Trophoblast cell (in vitro differentiated cells and primary cell): ENCODE results near the gene HSFX2.
A peak's percentile ranks its signal among the peaks of the same experiment; 100 is the strongest.

Experiments
- DNase-seq, 2 donors: peaks; one replicate each; pipeline ENCODE4 v3.0.0-alpha.2; 2016
- H2AFZ ChIP-seq: 2 replicates; pipeline ENCODE4 v1.6.1; 2013; ENCODE audit warnings: low read length, moderate library complexity, mild to moderate bottlenecking; ENCODE audit not compliant: insufficient read depth, poor library complexity
- H2AK5ac ChIP-seq: 2 replicates; pipeline ENCODE4 v1.6.1; 2013; ENCODE audit warnings: mild to moderate bottlenecking, low read length
- H2BK120ac ChIP-seq: 2 replicates; pipeline ENCODE4 v1.6.1; 2013; ENCODE audit warnings: low read length, mild to moderate bottlenecking, moderate library complexity; ENCODE audit not compliant: insufficient read depth, poor library complexity
- H2BK12ac ChIP-seq: 2 replicates; pipeline ENCODE4 v1.6.1; 2013; ENCODE audit warnings: mild to moderate bottlenecking, low read length, moderate library complexity
- H2BK5ac ChIP-seq: 2 replicates; pipeline ENCODE4 v1.6.1; 2013; ENCODE audit warnings: low read length, low read depth, moderate library complexity, mild to moderate bottlenecking; ENCODE audit not compliant: poor library complexity
- H3K14ac ChIP-seq: 2 replicates; pipeline ENCODE4 v1.6.1; 2013; ENCODE audit warnings: mild to moderate bottlenecking, low read length
- H3K18ac ChIP-seq: 2 replicates; pipeline ENCODE4 v1.6.1; 2013; ENCODE audit warnings: mild to moderate bottlenecking, low read length
- H3K23ac ChIP-seq: 2 replicates; pipeline ENCODE4 v1.6.1; 2013; ENCODE audit warnings: low read length
- H3K27ac ChIP-seq: 2 replicates; pipeline ENCODE4 v1.5.1; 2013; ENCODE audit warnings: low read depth, mild to moderate bottlenecking, inconsistent platforms, low read length, moderate library complexity
- H3K27me3 ChIP-seq: 2 replicates; pipeline ENCODE4 v1.6.1; 2013; ENCODE audit warnings: inconsistent platforms, mild to moderate bottlenecking, low read length, moderate library complexity; ENCODE audit not compliant: insufficient read depth
- H3K36me3 ChIP-seq, 2 experiments: 1 replicate in 1 of 2; 2 replicates in 1 of 2; pipeline ENCODE4 v1.6.1; 2013; ENCODE audit warnings: low read length in 2 of 2, mild to moderate bottlenecking in 2 of 2, moderate library complexity in 1 of 2; ENCODE audit not compliant: insufficient read depth in 2 of 2, control insufficient read depth in 1 of 2
- H3K4ac ChIP-seq: 2 replicates; pipeline ENCODE4 v1.6.1; 2013; ENCODE audit warnings: low read depth, mild to moderate bottlenecking, low read length, moderate library complexity
- H3K4me1 ChIP-seq, 2 experiments: 1 replicate in 1 of 2; 2 replicates in 1 of 2; pipeline ENCODE4 v1.6.1; 2013; ENCODE audit warnings: low read length in 2 of 2, mild to moderate bottlenecking in 2 of 2, moderate library complexity in 1 of 2; ENCODE audit not compliant: insufficient read depth in 2 of 2, control insufficient read depth in 1 of 2
- H3K4me2 ChIP-seq: 2 replicates; pipeline ENCODE4 v1.6.1; 2013; ENCODE audit warnings: inconsistent platforms, mild to moderate bottlenecking, low read length, moderate library complexity
- H3K4me3 ChIP-seq: 2 replicates; pipeline ENCODE4 v1.5.1; 2013; ENCODE audit warnings: mild to moderate bottlenecking, low read depth, low read length, inconsistent platforms
- H3K79me1 ChIP-seq: one replicate; pipeline ENCODE4 v1.6.1; 2013; ENCODE audit warnings: low read length
- H3K79me2 ChIP-seq: 2 replicates; pipeline ENCODE4 v1.6.1; 2013; ENCODE audit warnings: low read length, mild to moderate bottlenecking; ENCODE audit not compliant: control insufficient read depth, insufficient read depth, poor library complexity
- H3K9ac ChIP-seq: 2 replicates; pipeline ENCODE4 v1.6.1; 2013; ENCODE audit warnings: mild to moderate bottlenecking, low read length
- H3K9me3 ChIP-seq: 2 replicates; pipeline ENCODE4 v1.6.1; 2013; ENCODE audit warnings: low read depth, mild to moderate bottlenecking, control low read depth, inconsistent platforms, low read length; ENCODE audit not compliant: insufficient read depth
- H4K12ac ChIP-seq: 2 replicates; pipeline ENCODE4 v1.6.1; 2013; ENCODE audit warnings: low read depth, mild to moderate bottlenecking, low read length, moderate library complexity
- H4K8ac ChIP-seq: 2 replicates; pipeline ENCODE4 v1.6.1; 2013; ENCODE audit warnings: low read depth, mild to moderate bottlenecking, low read length, moderate library complexity
- H4K91ac ChIP-seq: one replicate; pipeline ENCODE4 v1.6.1; 2013; ENCODE audit warnings: low read depth, mild to moderate bottlenecking, low read length, moderate library complexity
- WGBS: extraction: QIAGEN DNeasy Blood & Tissue Kit; methylation state at CpG from one replicate; pipeline ENCODE4 v1.1.7; 2013; ENCODE audit warnings: missing lambda C conversion rate; ENCODE audit not compliant: insufficient read length, insufficient coverage; ENCODE audit errors: extremely low coverage; 5-methylcytosine and 5-hydroxymethylcytosine counted together

HSFX2 gene

DNA sequence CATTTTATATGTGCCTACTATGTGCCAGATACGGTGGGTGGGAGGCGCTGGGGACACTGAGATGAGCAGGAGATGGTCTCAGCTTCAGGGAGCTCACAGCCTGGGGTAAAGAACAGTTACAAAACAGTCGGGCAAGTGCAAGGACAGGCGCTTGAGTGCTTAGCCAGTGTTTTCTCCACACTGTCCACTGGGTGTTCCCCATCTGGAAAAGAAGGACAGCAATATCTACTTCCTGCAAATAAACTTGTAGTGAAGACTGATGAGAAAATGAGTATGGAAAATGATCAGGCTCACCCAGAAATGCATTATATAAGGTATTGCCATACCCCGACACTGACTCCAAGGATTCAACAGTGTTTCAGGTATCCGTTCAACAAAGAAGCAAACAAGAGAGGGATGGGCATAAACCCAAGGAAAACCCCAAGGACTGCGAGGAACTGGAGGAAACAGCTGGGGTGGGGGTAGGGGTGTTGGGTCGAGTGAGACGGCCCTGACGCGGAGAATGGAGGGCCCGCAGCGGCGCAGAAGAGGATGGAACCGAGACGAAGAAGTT lies 35.6 kb upstream of the HSFX2 start:
- Histone ChIP-seq H2AFZ (no peak overlapping the region), H2AK5ac (no peak overlapping the region), H2BK12ac (no peak overlapping the region), H3K27me3 (no peaks in the 10 kb centered on the region), H3K79me1 (peaks cover 3% of the 10 kb centered on the region), H3K4me2 (peak overlapping the region; percentile 83), H3K18ac (no peak overlapping the region), H3K4me3 (peak overlapping the region; percentile 84), H4K12ac (no peak overlapping the region), H3K79me2 (no peaks in the 10 kb centered on the region), H2BK120ac (no peak overlapping the region), H3K27ac (no peak overlapping the region), H3K9me3 (no peaks in the 10 kb centered on the region), H3K14ac (no peak overlapping the region), H4K91ac (no peak overlapping the region), H3K9ac (peak overlapping the region; percentile 78), H3K23ac (no peak overlapping the region), H2BK5ac (no peak overlapping the region), H3K4ac (peak overlapping the region; percentile 37), H3K36me3 (no peaks in the 10 kb centered on the region), H3K4me1 (peaks cover 0 to 2% of the 10 kb centered on the region in 2 experiments), H4K8ac (peak overlapping the region; percentile 33)
- DNase-seq = peak in 1 of 2 donors; percentile 8
- no CpG with 5 or more reads among the region's 16 CpGs for WGBS

DNA sequence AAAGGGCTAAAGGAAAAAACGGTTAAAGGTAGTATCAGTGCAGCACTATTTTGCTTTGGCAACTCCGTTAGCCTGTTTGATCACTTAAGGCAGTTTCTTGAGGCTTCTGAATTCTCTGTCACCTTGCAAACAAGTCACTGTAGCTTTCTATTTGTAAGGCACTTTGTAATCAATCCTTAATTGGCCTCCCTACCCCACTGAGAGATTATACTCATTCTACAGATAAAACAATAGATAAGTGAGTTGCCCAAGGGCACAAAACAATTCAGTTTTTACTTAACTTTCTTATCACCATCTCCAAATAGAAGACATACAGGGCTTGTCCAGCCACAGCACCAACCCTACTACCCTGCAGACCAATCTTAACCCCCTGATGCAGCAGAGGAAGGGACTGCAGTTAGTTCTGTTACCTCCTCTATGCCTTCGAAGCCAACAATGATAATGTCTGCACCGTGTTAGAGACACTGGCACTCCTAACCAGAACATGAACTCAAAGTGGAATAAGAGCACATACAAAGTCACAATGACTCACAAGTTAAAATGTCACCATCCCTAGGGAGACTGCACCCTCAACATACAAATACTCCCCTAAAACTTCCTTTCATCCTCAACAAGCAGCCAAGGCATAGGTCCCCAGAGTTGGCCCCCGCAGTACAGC lies 34.7 kb upstream of the HSFX2 start:
- Histone ChIP-seq H2BK120ac (no peak overlapping the region), H3K18ac (no peak overlapping the region), H2BK5ac (no peak overlapping the region), H4K8ac (no peak overlapping the region), H3K4me2 (no peak overlapping the region), H3K79me1 (peaks cover 3% of the 10 kb centered on the region), H3K14ac (no peak overlapping the region), H2AFZ (no peak overlapping the region), H3K27me3 (no peaks in the 10 kb centered on the region), H4K12ac (no peak overlapping the region), H3K27ac (no peak overlapping the region), H2BK12ac (no peak overlapping the region), H3K9me3 (no peaks in the 10 kb centered on the region), H3K9ac (no peak overlapping the region), H4K91ac (no peak overlapping the region), H3K23ac (no peak overlapping the region), H3K79me2 (no peaks in the 10 kb centered on the region), H3K36me3 (no peaks in the 10 kb centered on the region), H3K4ac (no peak overlapping the region), H3K4me3 (no peak overlapping the region), H3K4me1 (peaks cover 0 to 2% of the 10 kb centered on the region in 2 experiments), H2AK5ac (no peak overlapping the region)
- DNase-seq = no peak
- no CpG with 5 or more reads among the region's 5 CpGs for WGBS

DNA sequence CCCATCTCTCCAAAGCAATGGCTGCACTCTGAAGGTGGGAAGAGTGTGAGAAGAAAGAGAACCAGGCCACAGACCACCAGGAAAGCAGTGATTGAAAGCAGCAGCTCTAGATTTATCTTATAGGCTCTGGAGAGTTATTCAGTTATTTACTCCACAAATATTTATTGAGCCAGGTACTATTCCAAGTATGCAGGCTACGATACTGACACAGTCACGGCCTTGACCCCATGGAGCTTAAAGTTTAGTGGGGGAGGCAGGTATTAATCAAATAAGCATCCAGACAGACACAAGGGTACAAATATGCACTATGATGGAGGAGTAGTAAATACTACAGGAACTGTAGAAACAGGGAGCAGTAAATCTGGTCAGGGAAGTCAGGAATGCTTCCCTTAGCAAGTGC lies 33.7 kb upstream of the HSFX2 start:
- H3K4ac ChIP-seq = no peak overlapping the region
- no peak overlapping the region for H3K4me3 ChIP-seq
- WGBS = no CpG with 5 or more reads among the region's 2 CpGs
- no peak overlapping the region for H2BK12ac ChIP-seq
- H3K79me1 ChIP-seq = peaks cover 3% of the 10 kb centered on the region
- peaks cover 0 to 2% of the 10 kb centered on the region in 2 experiments for H3K4me1 ChIP-seq
- no peak overlapping the region for H3K23ac ChIP-seq
- H2BK120ac ChIP-seq = no peak overlapping the region
- H3K27ac ChIP-seq = no peak overlapping the region
- no peak overlapping the region for H4K8ac ChIP-seq
- H3K18ac ChIP-seq = no peak overlapping the region
- no peak overlapping the region for H2AK5ac ChIP-seq
- H3K14ac ChIP-seq = no peak overlapping the region
- no peak for DNase-seq
- no peak overlapping the region for H3K4me2 ChIP-seq
- no peak overlapping the region for H2BK5ac ChIP-seq
- no peak overlapping the region for H4K12ac ChIP-seq
- no peak overlapping the region for H3K9ac ChIP-seq
- H2AFZ ChIP-seq = no peak overlapping the region
- H3K27me3 ChIP-seq = no peaks in the 10 kb centered on the region
- no peak overlapping the region for H4K91ac ChIP-seq
- H3K9me3 ChIP-seq = no peaks in the 10 kb centered on the region
- no peaks in the 10 kb centered on the region for H3K36me3 ChIP-seq
- H3K79me2 ChIP-seq = no peaks in the 10 kb centered on the region

DNA sequence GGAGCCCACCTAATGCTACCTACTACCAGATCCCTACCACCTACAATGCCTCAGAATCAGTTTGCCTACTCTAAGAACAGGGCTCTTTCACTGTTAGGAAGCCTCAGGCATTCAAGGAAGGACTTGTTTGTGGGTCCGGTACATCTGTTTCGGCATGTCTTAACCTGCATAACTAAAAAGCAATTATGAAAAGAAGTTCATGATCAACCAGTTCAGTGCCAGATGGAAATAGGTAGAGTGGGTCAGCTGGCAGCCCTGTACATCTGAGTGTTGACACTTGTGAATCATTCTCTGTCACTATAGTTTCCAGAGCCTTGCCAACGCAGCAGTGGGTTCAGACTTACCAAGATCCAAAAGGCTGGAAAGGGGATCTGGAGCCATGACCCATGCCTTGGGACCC lies 33.2 kb upstream of the HSFX2 start:
- Histone ChIP-seq H3K4ac (no peak overlapping the region), H2BK12ac (no peak overlapping the region), H3K79me2 (no peaks in the 10 kb centered on the region), H2BK120ac (no peak overlapping the region), H4K8ac (no peak overlapping the region), H2AFZ (no peak overlapping the region), H3K27ac (no peak overlapping the region), H2BK5ac (no peak overlapping the region), H3K18ac (no peak overlapping the region), H3K79me1 (peaks cover 3% of the 10 kb centered on the region), H3K9me3 (no peaks in the 10 kb centered on the region), H3K36me3 (no peaks in the 10 kb centered on the region), H4K12ac (no peak overlapping the region), H3K14ac (no peak overlapping the region), H3K4me2 (no peak overlapping the region), H3K23ac (no peak overlapping the region), H2AK5ac (no peak overlapping the region), H3K4me3 (no peak overlapping the region), H3K27me3 (no peaks in the 10 kb centered on the region), H4K91ac (no peak overlapping the region), H3K4me1 (peaks cover 0 to 2% of the 10 kb centered on the region in 2 experiments), H3K9ac (no peak overlapping the region)
- WGBS = no CpG with 5 or more reads among the region's 3 CpGs
- DNase-seq = no peak
